Peyer's patch (tissue), 4 donors: ENCODE results near the gene PCCB. TPM values are rescaled to one million over a fixed set of nuclear protein-coding genes. Genes with fewer than 3 reads are reported as not detected.

Experiments used
- DNase-seq, 3 donors: peaks; one replicate each; pipeline ENCODE4 v3.0.0-alpha.2; 2017 to 2019
- H3K27ac ChIP-seq, 4 donors: fragments of 200-600 bp; sonication (generic); one replicate each; pipeline ENCODE4 v1.5.1; 2016 to 2019
- H3K27me3 ChIP-seq, 2 donors: fragments of 200-600 bp; sonication (generic); one replicate each; pipeline ENCODE4 v1.5.1; 2019
- H3K36me3 ChIP-seq, 3 donors: fragments of 200-600 bp; sonication (generic); one replicate each; pipeline ENCODE4 v1.5.1; 2016 to 2019
- H3K4me1 ChIP-seq, 4 donors: fragments of 200-600 bp; sonication (generic); one replicate each; pipeline ENCODE4 v1.5.1; 2016 to 2019
- H3K4me3 ChIP-seq, 4 donors: fragments of 200-600 bp; sonication (generic); 1 replicate in 3 of 4; 2 replicates in 1 of 4; pipeline ENCODE4 v1.5.1; 2016 to 2019; ENCODE audit warnings: mild to moderate bottlenecking in 1 of 4
- H3K9me3 ChIP-seq, 4 donors: fragments of 200-600 bp; sonication (generic); one replicate each; pipeline ENCODE4 v1.5.1; 2016 to 2019; ENCODE audit warnings: mild to moderate bottlenecking in 1 of 4
- POLR2A ChIP-seq, 2 donors: fragments of 450-650 bp; IDR thresholded peaks; one replicate each; pipeline ENCODE4 v1.5.1; 2017; ENCODE audit warnings: antibody characterized with exemption in 2 of 2, mild to moderate bottlenecking in 2 of 2, moderate library complexity in 2 of 2
- total RNA-seq, 4 donors: library from RNA; depleted of rRNA; stranded (reverse); fragments of >200 nt; gene quantifications; one replicate each; pipeline ENCODE4 v1.1.0, GENCODE V29; 2016
- TF ChIP-seq, protein P1 (sequence below), 6 experiments: fragments of 450-650 bp in 4 of 6; fragments of 200-600 bp in 2 of 6; sonication (generic) in 1 of 6; IDR thresholded peaks; one replicate each; pipeline ENCODE4 v1.5.1; 2017 to 2019; ENCODE audit warnings: antibody characterized with exemption in 6 of 6, mild to moderate bottlenecking in 3 of 6, moderate library complexity in 1 of 6

PCCB gene
- total RNA-seq, 4 donors from 2014 or later = 15.7 to 45.9 (median 30.3) TPM

DNA sequence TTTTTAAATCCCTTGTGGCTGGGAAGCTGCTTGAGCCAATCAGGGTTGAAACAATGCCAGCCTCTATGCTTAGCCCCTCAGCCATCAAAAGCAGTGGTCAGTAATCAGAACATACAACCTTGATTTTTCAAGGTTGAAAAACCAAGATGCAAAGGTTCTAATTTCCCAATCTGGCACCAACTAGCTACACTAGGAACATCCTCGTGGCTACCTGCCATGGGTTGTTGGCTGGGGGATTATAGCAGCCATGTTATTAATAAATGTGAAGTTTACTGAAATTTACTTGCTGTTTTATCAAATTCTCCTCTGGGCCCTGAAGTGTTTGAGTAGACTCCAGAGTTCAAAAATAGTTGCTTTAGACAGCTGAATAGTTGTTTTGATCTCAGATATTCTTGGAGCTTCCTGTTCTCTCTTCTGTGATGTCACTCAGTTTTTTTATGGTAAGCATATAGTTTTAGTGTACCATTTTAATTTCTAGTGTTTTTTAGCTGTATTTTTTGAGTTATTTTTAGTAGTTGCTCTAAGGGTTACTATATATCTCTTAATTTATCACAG lies 31.9 kb downstream of the PCCB start:
- Histone ChIP-seq H3K27ac (no peak overlapping the region), H3K4me1 (no peaks in the 10 kb centered on the region), H3K9me3 (peaks cover 0 to 2% (median 0%) of the 10 kb centered on the region in 4 donors), H3K36me3 (peaks cover 0 to 23% (median 0%) of the 10 kb centered on the region in 3 donors), H3K4me3 (no peak overlapping the region), H3K27me3 (no peaks in the 10 kb centered on the region)
- no peak for DNase-seq
- no peak for TF ChIP-seq POLR2A (IDR thresholded peaks at IDR 0.05)
- TF ChIP-seq, protein P1, sequence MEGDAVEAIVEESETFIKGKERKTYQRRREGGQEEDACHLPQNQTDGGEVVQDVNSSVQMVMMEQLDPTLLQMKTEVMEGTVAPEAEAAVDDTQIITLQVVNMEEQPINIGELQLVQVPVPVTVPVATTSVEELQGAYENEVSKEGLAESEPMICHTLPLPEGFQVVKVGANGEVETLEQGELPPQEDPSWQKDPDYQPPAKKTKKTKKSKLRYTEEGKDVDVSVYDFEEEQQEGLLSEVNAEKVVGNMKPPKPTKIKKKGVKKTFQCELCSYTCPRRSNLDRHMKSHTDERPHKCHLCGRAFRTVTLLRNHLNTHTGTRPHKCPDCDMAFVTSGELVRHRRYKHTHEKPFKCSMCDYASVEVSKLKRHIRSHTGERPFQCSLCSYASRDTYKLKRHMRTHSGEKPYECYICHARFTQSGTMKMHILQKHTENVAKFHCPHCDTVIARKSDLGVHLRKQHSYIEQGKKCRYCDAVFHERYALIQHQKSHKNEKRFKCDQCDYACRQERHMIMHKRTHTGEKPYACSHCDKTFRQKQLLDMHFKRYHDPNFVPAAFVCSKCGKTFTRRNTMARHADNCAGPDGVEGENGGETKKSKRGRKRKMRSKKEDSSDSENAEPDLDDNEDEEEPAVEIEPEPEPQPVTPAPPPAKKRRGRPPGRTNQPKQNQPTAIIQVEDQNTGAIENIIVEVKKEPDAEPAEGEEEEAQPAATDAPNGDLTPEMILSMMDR (IDR thresholded peaks at IDR 0.05) = no peak

DNA sequence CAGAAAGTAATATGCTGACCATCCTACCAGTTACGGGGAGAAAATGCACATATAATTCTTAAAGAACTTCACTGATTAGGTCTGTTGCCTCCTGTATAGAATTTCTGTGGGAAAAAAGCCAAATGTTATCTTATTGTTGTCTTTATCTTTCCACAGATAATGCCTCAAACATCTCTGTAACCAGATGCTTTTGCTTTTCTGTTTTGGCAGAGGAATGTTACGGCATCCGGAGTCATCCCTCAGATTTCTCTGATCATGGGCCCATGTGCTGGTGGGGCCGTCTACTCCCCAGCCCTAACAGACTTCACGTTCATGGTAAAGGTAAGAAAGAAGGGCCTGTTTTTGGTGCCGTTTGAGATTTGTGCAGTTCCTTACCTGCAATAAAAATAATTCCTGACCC lies 33.5 kb downstream of the PCCB start:
- H3K4me1 ChIP-seq = no peaks in the 10 kb centered on the region
- no peak for DNase-seq
- no peak overlapping the region for H3K4me3 ChIP-seq
- no peak overlapping the region for H3K27ac ChIP-seq
- no peak for TF ChIP-seq POLR2A (IDR thresholded peaks at IDR 0.05)
- TF ChIP-seq, protein P1 (IDR thresholded peaks at IDR 0.05) = no peak
- H3K27me3 ChIP-seq = no peaks in the 10 kb centered on the region
- peaks cover 0 to 12% (median 0%) of the 10 kb centered on the region in 3 donors for H3K36me3 ChIP-seq
- H3K9me3 ChIP-seq = peaks cover 0 to 2% (median 0%) of the 10 kb centered on the region in 4 donors

DNA sequence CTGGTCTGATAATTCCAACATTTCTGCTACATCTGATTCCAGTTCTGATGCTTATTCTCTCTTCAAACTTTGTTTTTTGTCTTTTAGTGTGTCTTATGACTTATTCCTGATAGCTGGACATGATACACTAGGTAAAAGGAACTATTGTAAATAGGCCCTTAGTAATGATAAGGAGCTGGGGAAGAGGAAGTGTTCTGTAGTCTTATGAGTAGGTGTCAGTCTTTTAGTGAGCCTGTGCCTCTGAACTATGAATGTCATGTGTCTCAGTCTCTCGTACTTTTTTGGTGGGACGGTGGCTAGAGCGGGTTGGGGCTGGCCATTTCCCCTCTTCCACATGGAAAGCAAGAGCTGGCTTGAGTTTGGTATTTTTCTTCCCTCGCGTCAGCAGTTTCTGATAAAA lies 41.2 kb downstream of the PCCB start:
- H3K27ac ChIP-seq = no peak overlapping the region
- H3K4me3 ChIP-seq = no peak overlapping the region
- H3K4me1 ChIP-seq = no peaks in the 10 kb centered on the region
- TF ChIP-seq, protein P1 (IDR thresholded peaks at IDR 0.05) = no peak
- no peak for TF ChIP-seq POLR2A (IDR thresholded peaks at IDR 0.05)
- H3K27me3 ChIP-seq = no peaks in the 10 kb centered on the region
- H3K9me3 ChIP-seq = no peaks in the 10 kb centered on the region
- H3K36me3 ChIP-seq = peaks cover 0 to 14% (median 0%) of the 10 kb centered on the region in 3 donors
- no peak for DNase-seq

DNA sequence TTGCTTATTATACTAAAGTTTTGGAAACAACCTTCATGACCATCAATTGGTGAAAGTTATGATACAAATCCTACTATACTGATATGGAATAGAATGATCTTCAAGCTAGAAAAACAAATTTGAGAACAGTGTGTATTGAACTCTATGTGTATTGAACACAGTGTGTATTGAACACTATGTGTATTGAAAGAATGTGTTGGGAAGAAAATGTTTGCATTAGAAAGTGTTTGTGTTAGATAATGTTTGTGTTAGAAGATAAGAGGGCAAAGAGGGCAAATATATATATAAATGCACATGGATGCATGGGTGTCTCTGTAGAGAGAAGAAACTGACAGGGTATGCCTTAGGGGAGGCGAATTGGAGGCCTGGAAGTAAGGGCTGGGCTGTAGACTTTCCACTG lies 42.4 kb downstream of the PCCB start:
- TF ChIP-seq, protein P1 (IDR thresholded peaks at IDR 0.05) = no peak
- TF ChIP-seq POLR2A (IDR thresholded peaks at IDR 0.05) = no peak
- no peaks in the 10 kb centered on the region for H3K27me3 ChIP-seq
- DNase-seq = no peak
- no peaks in the 10 kb centered on the region for H3K4me1 ChIP-seq
- H3K36me3 ChIP-seq = peaks cover 0 to 16% (median 0%) of the 10 kb centered on the region in 3 donors
- H3K27ac ChIP-seq = no peak overlapping the region
- no peaks in the 10 kb centered on the region for H3K9me3 ChIP-seq
- no peak overlapping the region for H3K4me3 ChIP-seq

DNA sequence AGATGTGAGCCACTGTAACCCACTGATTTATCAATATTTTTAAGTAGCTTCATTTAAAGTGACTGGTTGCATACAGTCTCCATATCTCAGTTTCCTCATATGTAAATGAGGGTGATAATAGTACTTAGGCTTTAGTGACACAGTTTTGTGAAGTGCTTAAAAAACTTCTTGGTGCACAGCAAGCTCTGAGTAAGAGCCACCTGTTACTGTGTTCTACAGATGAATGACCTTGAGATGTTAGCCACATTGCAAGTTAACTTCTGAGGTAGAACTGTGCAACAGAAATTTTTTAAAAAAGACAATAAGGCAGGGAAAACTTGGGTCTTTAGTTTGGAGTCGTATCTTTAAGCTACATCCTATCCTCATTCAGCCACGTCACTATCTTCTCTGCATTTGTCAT lies 43.1 kb downstream of the PCCB start:
- Histone ChIP-seq H3K9me3 (no peaks in the 10 kb centered on the region), H3K27me3 (no peaks in the 10 kb centered on the region), H3K4me3 (no peak overlapping the region), H3K4me1 (no peaks in the 10 kb centered on the region), H3K27ac (no peak overlapping the region), H3K36me3 (peaks cover 0 to 23% (median 0%) of the 10 kb centered on the region in 3 donors)
- no peak for DNase-seq
- TF ChIP-seq, protein P1 (IDR thresholded peaks at IDR 0.05) = no peak
- no peak for TF ChIP-seq POLR2A (IDR thresholded peaks at IDR 0.05)

DNA sequence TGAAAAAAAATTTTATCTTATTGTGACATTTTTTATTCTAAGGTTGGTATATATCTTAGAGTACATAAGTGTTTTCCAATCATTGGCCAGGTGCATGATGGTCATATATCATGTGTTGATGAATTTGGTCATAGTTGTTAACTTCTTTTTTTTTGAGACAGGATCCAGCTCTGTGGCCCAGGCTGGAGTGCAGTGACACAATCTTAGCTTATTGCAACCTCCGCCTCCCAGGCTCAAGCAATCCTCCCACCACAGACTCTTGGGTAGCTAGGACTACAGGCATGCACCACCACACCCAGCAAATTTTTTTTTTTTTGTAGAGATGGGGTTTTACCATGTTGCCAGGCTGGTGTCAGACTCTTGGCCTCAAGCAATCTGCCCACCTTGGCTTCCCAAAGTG lies 44.0 kb downstream of the PCCB start:
- no peak for DNase-seq
- Histone ChIP-seq H3K4me3 (no peak overlapping the region), H3K27me3 (no peaks in the 10 kb centered on the region), H3K9me3 (no peaks in the 10 kb centered on the region), H3K36me3 (peaks cover 0 to 30% (median 0%) of the 10 kb centered on the region in 3 donors), H3K27ac (no peak overlapping the region), H3K4me1 (no peaks in the 10 kb centered on the region)
- TF ChIP-seq, protein P1 (IDR thresholded peaks at IDR 0.05) = no peak
- no peak for TF ChIP-seq POLR2A (IDR thresholded peaks at IDR 0.05)
